Measurements from ENCODE around the gene LZTS3. TPM values are rescaled to one million over a fixed set of nuclear protein-coding genes. Genes with fewer than 3 reads are reported as not detected.

Gene LZTS3
- total and polyA plus RNA-seq, 4 donors, result 21.4 to 83.2 (median 53.6) TPM

DNA sequence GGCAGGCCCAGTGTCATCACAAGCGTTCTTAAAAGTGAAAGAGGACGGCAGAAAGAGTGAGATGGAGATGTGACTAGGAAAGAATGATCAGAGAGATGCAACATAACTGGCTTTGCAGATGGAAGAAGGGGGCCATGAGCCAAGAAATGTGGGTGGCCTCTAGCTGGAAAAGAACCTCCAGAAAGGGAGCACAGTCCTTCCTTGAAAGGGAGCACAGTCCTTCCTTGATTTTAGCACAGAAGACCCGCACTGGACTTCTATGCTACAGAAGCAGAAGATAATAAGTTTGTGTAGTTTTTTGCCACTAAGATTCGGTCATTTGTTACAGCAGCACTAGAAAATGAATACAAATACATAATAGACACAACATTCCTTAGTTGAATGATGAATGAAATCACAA lies 7.0 kb upstream of the LZTS3 start:
- H3K4me3 ChIP-seq (ENCODE audit: low read depth, low read length), result no peak overlapping the region
- H3K27me3 ChIP-seq (ENCODE audit: control insufficient read depth, insufficient read depth, low read length), result no peaks in the 10 kb centered on the region
- H3K9me3 ChIP-seq (ENCODE audit: control insufficient read depth, insufficient read depth, low read length), result no peaks in the 10 kb centered on the region
- peaks cover 5% of the 10 kb centered on the region for H3K36me3 ChIP-seq (ENCODE audit: control insufficient read depth, insufficient read depth, low read length)
- no peaks in the 10 kb centered on the region for H3K4me1 ChIP-seq (ENCODE audit: control insufficient read depth, insufficient read depth, low read length)
- DNase-seq (ENCODE audit: low read depth in 4 of 6, low spot score in 6 of 6), result no peak
- no peak overlapping the region for H3K27ac ChIP-seq (ENCODE audit: low read depth, low read length)
- 47% methylated on average over 2 of the region's 4 CpGs for WGBS (ENCODE audit: insufficient coverage)

DNA sequence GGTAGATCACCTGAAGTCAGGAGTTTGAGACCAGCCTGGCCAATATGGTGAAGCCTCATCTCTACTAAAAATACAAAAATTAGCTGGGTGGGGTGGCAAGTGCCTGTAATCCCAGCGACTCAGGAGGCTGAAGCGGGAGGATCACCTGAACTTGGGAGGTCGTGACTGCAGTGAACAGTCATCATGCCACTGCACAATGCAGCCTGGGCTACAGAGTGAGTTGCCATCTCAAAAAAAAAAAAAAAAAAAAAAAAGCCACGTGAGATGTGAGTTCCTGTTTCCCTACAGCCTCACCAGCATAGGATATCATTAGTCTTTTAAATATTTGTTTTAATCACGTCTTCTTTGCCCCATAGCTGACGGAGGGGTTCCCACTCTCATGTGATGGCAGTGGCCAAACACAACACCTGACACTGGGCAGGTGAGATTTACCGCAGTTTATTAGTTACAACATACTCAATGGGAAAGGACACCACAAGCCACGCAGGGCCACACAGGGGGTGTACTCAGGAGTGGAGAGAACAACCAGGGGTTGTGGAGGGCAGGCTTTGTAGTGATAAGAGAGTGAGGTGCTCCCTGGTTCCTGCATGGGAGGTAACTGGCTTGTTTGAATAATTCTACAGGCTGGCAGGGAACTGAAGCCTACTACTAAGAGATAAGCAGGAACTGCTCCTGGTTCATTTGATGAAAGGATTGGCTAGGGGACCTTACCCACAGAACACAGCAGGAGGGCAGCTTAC lies 4.6 kb upstream of the LZTS3 start:
- Histone ChIP-seq H3K9me3 (ENCODE audit: control insufficient read depth, insufficient read depth, low read length) (no peaks in the 10 kb centered on the region), H3K36me3 (ENCODE audit: control insufficient read depth, insufficient read depth, low read length) (peaks cover 2% of the 10 kb centered on the region), H3K4me1 (ENCODE audit: control insufficient read depth, insufficient read depth, low read length) (peaks cover 8% of the 10 kb centered on the region), H3K27me3 (ENCODE audit: control insufficient read depth, insufficient read depth, low read length) (peaks cover 3% of the 10 kb centered on the region), H3K4me3 (ENCODE audit: low read depth, low read length) (no peak overlapping the region), H3K27ac (ENCODE audit: low read depth, low read length) (no peak overlapping the region)
- 100% methylated on average over 3 of the region's 8 CpGs for WGBS (ENCODE audit: insufficient coverage)
- no peak for DNase-seq (ENCODE audit: low read depth in 4 of 6, low spot score in 6 of 6)

DNA sequence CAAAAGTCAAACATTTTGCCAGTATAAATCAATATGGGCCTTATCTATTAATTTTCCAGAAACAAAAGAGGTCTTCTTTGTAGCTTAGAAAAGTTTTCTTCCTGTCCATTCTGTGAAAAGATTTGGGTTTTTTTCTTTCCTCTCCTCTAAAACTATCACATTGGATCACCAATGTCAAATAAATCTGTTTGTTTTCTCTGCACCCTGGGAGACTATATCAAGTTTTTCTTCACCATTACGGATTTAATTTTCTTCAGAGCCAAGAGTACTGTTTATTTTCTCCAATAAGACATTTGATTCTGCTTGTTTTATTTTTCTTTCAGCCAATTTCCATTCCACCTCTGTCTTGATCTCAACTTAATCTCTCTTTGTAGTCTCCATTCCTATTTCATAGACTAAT lies 1.9 kb upstream of the LZTS3 start:
- no peaks in the 10 kb centered on the region for H3K9me3 ChIP-seq (ENCODE audit: control insufficient read depth, insufficient read depth, low read length)
- peaks cover 2% of the 10 kb centered on the region for H3K36me3 ChIP-seq (ENCODE audit: control insufficient read depth, insufficient read depth, low read length)
- H3K4me3 ChIP-seq (ENCODE audit: low read depth, low read length), result no peak overlapping the region
- peaks cover 26% of the 10 kb centered on the region for H3K4me1 ChIP-seq (ENCODE audit: control insufficient read depth, insufficient read depth, low read length)
- peaks cover 3% of the 10 kb centered on the region for H3K27me3 ChIP-seq (ENCODE audit: control insufficient read depth, insufficient read depth, low read length)
- no peak for DNase-seq (ENCODE audit: low read depth in 4 of 6, low spot score in 6 of 6)
- no CpG with 5 or more reads among the region's 1 CpG for WGBS (ENCODE audit: insufficient coverage)
- no peak overlapping the region for H3K27ac ChIP-seq (ENCODE audit: low read depth, low read length)

DNA sequence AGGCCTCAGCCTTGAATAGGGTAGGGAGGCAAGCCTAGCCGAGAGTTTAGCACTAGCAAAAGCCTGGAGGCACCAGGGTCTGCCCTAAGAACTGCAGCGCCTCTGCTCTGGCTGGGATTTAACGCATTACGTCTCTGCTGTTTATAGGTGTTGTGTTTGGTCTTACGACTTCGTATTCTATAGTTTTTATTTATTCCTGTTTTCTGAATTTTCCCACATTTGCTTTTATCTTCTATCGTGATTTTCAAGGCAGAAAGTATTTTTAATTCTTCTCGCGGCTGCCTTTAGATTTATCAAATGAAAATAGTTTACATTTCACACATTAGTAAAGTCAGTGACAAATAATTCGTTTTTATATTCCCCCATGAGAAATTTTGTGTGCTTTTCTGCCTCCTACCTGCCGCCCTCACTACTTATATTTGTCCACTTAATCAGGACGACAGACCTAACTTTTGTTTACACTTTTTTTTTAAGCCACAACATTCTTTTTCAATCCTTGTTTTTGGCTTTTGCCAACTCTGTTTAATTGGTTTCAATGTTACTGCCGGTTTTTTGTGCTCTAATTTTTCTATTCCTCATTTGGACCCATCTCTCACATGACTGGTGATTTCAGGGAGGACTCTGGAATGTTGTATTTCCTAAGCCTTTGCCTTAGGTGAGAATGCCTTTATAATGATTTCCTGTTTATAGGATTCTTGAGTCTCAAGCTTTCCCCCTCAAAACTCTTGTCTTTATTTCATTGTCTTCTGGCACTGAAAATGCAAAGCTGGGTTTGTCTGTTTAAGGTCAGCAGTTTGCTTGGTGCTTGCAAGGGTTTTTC lies 1.3 kb upstream of the LZTS3 start:
- peaks cover 26% of the 10 kb centered on the region for H3K4me1 ChIP-seq (ENCODE audit: control insufficient read depth, insufficient read depth, low read length)
- no peaks in the 10 kb centered on the region for H3K9me3 ChIP-seq (ENCODE audit: control insufficient read depth, insufficient read depth, low read length)
- WGBS (ENCODE audit: insufficient coverage), result 14% methylated on average over 3 of the region's 13 CpGs
- H3K27ac ChIP-seq (ENCODE audit: low read depth, low read length), result peak overlapping the region; percentile 88
- H3K27me3 ChIP-seq (ENCODE audit: control insufficient read depth, insufficient read depth, low read length), result peaks cover 3% of the 10 kb centered on the region
- H3K36me3 ChIP-seq (ENCODE audit: control insufficient read depth, insufficient read depth, low read length), result peaks cover 2% of the 10 kb centered on the region
- peak overlapping the region; percentile 90 for H3K4me3 ChIP-seq (ENCODE audit: low read depth, low read length)
- DNase-seq (ENCODE audit: low read depth in 4 of 6, low spot score in 6 of 6), result peak in 1 of 6 donors; percentile 39

DNA sequence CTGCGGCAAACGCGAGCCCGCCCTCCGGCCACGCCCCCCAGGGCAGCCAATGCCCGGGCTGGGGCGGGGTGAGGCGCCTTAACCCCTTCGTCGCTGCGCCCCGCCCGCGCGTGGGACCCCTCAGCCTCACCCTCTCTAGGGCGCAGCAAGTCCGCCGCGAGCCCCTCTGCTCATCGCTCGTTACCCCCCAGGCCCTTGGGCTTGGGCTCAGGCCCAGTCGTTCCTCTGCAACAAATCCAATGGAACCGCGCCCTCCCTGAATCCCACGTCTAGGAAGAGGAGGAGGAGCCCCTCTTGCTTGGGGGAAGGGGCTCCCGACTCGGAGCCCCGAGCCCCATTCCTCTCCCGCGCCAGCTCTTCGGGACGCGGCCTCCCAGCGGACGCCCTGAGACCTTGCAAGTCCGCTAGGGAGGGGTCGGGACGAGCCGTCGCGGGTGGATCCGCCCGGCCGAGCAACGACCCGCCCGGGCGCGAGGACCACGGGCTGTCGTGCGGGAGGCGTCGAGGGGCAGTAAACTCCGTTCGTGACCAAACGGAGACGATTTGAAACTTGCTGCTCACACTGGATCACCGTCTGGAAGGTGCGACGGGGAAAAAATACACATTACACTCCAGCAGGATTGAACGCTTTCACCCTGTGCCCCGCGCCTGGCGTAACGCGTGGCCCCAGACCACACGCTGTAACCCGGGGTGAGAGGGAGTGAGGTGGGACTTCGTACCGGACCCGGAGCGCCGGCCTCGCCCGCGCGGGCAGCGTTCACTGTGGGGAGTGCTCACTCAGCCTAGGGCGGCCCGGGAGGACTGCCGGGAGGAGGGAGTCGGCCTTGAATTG lies 477 bp upstream of the LZTS3 start:
- under 1% methylated on average over 80 of the region's 84 CpGs for WGBS (ENCODE audit: insufficient coverage)

DNA sequence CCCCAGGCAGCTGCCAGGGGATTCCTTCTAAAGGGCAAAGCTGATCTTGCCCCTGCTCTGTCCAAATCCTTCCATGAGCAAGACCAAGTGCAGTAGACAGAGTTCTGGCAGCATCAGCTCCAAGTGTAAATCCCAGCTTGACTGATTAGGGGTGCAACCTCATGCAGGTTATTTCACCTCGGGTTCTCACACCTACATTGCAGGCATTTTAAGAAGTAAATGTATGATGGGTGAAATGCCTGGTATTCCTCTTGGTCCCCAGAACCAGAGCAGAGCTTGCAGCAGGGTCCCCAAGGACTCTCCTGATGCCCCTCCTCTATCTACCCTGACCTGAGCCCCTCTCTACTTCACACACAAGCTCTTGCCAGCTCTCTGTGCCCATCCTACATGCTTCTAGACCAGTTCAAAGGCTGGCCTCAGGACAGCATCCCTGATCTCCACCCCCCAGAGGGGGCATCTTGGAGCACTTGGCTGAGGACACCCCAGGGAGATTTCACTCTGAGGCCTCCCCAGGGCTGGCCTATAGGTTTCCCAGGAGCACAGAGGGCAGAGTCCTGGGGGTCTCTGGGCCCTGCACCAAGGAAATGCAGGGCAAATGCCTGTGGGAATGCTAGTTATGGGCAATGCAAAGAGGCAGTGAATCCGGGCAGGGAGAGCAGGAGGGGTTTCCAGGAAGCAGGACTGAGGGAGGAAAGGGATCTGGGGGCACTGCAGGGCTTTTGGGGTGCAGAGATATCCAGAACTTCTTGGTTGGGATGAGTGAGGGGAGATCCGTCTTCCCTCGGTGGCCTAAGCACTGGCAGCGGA lies 1.0 kb downstream of the LZTS3 start:
- Histone ChIP-seq H3K27ac (ENCODE audit: low read depth, low read length) (no peak overlapping the region), H3K36me3 (ENCODE audit: control insufficient read depth, insufficient read depth, low read length) (peaks cover 18% of the 10 kb centered on the region), H3K9me3 (ENCODE audit: control insufficient read depth, insufficient read depth, low read length) (no peaks in the 10 kb centered on the region), H3K4me1 (ENCODE audit: control insufficient read depth, insufficient read depth, low read length) (peaks cover 31% of the 10 kb centered on the region), H3K27me3 (ENCODE audit: control insufficient read depth, insufficient read depth, low read length) (peaks cover 3% of the 10 kb centered on the region), H3K4me3 (ENCODE audit: low read depth, low read length) (peak overlapping the region; percentile 90)
- DNase-seq (ENCODE audit: low read depth in 4 of 6, low spot score in 6 of 6), result peak in 1 of 6 donors; percentile 26
- 0% methylated on average over 4 of the region's 5 CpGs for WGBS (ENCODE audit: insufficient coverage)

More for the DNA sequence above, 477 bp upstream of the LZTS3 start:
- peak; percentile 74 to 97 (median 88) for DNase-seq (ENCODE audit: low read depth in 4 of 6, low spot score in 6 of 6)
- peaks cover 3% of the 10 kb centered on the region for H3K27me3 ChIP-seq (ENCODE audit: control insufficient read depth, insufficient read depth, low read length)
- no peaks in the 10 kb centered on the region for H3K9me3 ChIP-seq (ENCODE audit: control insufficient read depth, insufficient read depth, low read length)
- H3K4me3 ChIP-seq (ENCODE audit: low read depth, low read length), result peak overlapping the region; percentile 90
- H3K4me1 ChIP-seq (ENCODE audit: control insufficient read depth, insufficient read depth, low read length), result peaks cover 26% of the 10 kb centered on the region
- H3K27ac ChIP-seq (ENCODE audit: low read depth, low read length), result peak overlapping the region; percentile 88
- H3K36me3 ChIP-seq (ENCODE audit: control insufficient read depth, insufficient read depth, low read length), result peaks cover 5% of the 10 kb centered on the region

DNA sequence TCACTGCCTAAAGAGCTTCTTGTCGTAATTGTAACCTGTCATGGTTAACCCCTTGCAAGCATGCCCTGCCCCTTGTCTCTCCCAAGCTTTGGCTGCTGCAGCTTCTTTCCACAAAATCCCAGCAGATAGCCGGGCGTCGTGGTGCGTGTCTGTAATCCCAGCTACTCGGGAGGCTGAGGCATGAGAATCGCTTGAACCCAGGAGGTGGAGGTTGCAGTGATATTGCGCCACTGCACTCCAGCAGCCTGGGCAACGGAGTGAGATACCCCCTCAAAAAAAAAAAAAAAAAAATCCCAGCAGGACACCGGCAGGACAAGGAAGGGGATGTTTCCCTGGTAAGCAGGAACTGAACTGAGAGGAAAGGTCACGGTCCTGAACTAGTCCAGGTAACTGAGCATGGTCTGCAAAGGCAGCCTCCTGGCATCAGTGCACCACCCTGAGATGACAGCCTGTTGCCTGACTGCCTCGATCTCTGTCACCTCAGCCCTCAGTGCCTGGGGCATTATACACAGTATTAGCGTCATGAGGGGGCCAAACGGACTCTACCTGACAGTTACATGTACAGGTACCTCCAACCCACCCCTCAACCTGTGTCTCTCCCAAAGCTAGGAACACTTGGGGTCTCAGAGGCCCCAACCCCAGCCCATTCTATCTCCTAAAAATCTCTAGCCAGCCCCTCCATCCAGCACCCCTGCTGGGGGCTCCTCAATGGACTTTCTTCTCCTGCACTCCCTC lies 1.8 kb downstream of the LZTS3 start:
- WGBS (ENCODE audit: insufficient coverage), result 59% methylated on average over 6 of the region's 14 CpGs
- Histone ChIP-seq H3K36me3 (ENCODE audit: control insufficient read depth, insufficient read depth, low read length) (peaks cover 26% of the 10 kb centered on the region), H3K4me1 (ENCODE audit: control insufficient read depth, insufficient read depth, low read length) (peaks cover 31% of the 10 kb centered on the region), H3K27ac (ENCODE audit: low read depth, low read length) (no peak overlapping the region), H3K9me3 (ENCODE audit: control insufficient read depth, insufficient read depth, low read length) (no peaks in the 10 kb centered on the region), H3K27me3 (ENCODE audit: control insufficient read depth, insufficient read depth, low read length) (peaks cover 3% of the 10 kb centered on the region), H3K4me3 (ENCODE audit: low read depth, low read length) (peak overlapping the region; percentile 90)
- DNase-seq (ENCODE audit: low read depth in 4 of 6, low spot score in 6 of 6), result no peak

DNA sequence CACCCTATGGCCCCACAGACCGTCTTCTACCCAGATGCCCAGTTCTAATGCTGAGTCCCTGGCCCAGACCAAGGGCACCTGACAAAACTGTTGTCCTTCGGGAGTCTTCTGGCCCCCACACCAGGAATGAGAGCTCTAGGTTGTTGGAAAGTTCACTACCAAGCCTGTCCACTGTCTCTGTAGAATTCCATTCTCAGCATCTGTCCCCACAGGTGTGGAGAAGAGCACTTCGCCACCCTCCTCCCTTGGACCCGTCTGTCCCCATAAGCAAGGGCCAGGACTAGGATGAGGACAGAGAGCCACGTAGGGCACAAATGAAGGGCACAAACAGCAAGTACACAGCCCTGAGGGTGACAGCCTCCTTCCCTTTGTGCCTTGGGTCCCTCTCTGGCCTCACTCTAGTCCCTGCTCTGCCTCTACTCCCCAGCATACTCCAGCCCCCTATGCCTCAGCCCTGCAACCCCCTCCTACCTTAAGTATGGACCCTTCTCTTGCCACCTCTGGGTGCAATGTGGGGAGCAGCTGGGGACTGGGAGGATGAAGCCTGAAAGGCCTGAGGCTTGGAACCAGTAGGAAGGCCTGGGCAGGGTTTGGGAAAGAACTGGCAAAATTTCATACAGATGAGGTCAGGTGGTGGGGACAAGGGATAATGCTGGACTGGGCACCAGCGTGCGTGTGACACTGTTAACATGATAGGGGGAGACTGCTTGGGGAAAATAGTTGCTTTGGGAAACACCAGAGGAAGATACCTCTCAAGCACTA lies 4.3 kb downstream of the LZTS3 start:
- Histone ChIP-seq H3K27ac (ENCODE audit: low read depth, low read length) (no peak overlapping the region), H3K27me3 (ENCODE audit: control insufficient read depth, insufficient read depth, low read length) (no peaks in the 10 kb centered on the region)
- WGBS (ENCODE audit: insufficient coverage), result 83% methylated on average over 6 of the region's 7 CpGs

More for the DNA sequence above, 4.3 kb downstream of the LZTS3 start:
- DNase-seq (ENCODE audit: low read depth in 4 of 6, low spot score in 6 of 6), result no peak
- Histone ChIP-seq H3K36me3 (ENCODE audit: control insufficient read depth, insufficient read depth, low read length) (peaks cover 49% of the 10 kb centered on the region), H3K4me3 (ENCODE audit: low read depth, low read length) (no peak overlapping the region), H3K9me3 (ENCODE audit: control insufficient read depth, insufficient read depth, low read length) (no peaks in the 10 kb centered on the region), H3K4me1 (ENCODE audit: control insufficient read depth, insufficient read depth, low read length) (peaks cover 38% of the 10 kb centered on the region)
